Neural progenitor cell (in vitro differentiated cells): ENCODE results near the gene ADGRV1.

Source experiments
- CTCF ChIP-seq: fragments of 200-600 bp; sonication (generic); IDR thresholded peaks from 2 replicates; pipeline ENCODE4 v1.5.1; 2017; ENCODE audit warnings: antibody characterized with exemption, mild to moderate bottlenecking
- EZH2 ChIP-seq: fragments of 200-600 bp; sonication (generic); IDR thresholded peaks from 2 replicates; pipeline ENCODE4 v1.6.1; 2017; ENCODE audit warnings: antibody characterized with exemption, mild to moderate bottlenecking, moderate library complexity

GRCh38 chr5:91168859-91169258, 610.3 kb downstream of the ADGRV1 start:
- no peak for TF ChIP-seq CTCF
- TF ChIP-seq EZH2: no peak
